ENCODE data around the gene MDK. TPM values are rescaled to one million over a fixed set of nuclear protein-coding genes. Genes with fewer than 3 reads are reported as not detected.

Gene MDK
- total RNA-seq, 1 donor from 2014 or later = 2,040 TPM

DNA sequence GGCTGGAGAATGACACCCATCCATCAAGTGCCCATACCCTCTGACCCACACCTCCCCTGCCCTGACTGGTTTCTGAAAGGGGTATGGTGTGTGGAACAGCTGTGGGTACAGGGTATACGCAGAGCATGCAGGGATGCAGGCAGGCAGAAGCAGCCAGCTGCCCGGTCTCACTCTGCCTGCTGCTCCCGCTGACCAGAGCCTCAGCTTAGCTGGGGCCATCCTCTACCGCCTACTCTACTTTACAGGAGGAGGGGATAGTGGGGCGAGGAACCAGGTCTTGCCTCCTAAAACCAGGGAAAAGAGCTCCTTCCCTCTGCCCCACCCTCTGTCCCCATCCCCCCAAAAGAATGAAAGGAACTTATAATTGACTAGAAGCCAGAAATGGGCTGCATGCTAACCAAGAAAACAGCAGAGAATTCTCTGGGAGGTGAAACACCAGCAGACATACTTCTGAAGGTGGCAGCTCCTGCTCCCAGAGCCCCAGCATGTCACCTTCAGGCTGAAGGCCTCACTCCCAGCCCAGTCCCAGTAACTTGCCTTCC lies 23.1 kb downstream of the MDK start:
- no peaks in the 10 kb centered on the region for H3K27me3 Mint-ChIP-seq
- TF ChIP-seq, protein P1, sequence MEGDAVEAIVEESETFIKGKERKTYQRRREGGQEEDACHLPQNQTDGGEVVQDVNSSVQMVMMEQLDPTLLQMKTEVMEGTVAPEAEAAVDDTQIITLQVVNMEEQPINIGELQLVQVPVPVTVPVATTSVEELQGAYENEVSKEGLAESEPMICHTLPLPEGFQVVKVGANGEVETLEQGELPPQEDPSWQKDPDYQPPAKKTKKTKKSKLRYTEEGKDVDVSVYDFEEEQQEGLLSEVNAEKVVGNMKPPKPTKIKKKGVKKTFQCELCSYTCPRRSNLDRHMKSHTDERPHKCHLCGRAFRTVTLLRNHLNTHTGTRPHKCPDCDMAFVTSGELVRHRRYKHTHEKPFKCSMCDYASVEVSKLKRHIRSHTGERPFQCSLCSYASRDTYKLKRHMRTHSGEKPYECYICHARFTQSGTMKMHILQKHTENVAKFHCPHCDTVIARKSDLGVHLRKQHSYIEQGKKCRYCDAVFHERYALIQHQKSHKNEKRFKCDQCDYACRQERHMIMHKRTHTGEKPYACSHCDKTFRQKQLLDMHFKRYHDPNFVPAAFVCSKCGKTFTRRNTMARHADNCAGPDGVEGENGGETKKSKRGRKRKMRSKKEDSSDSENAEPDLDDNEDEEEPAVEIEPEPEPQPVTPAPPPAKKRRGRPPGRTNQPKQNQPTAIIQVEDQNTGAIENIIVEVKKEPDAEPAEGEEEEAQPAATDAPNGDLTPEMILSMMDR (IDR thresholded peaks at IDR 0.05; ENCODE audit: unreplicated experiment) = no peak
- no peak for DNase-seq (ENCODE audit: low spot score, unreplicated experiment)
- peaks cover 17% of the 10 kb centered on the region for H3K36me3 Mint-ChIP-seq (ENCODE audit: insufficient read depth)
- H3K4me1 Mint-ChIP-seq (ENCODE audit: low read depth) = no peaks in the 10 kb centered on the region
- H3K27ac Mint-ChIP-seq = no peak overlapping the region
- no peaks in the 10 kb centered on the region for H3K9me3 Mint-ChIP-seq (ENCODE audit: low read depth)
- no peak overlapping the region for H3K4me3 Mint-ChIP-seq (ENCODE audit: low read depth)

GRCh38 chr11:46407635-46408034 lies 26.2 kb downstream of the MDK start:
- Mint-ChIP-seq H3K27ac (peak overlapping the region; percentile 25), H3K9me3 (ENCODE audit: low read depth) (no peaks in the 10 kb centered on the region), H3K27me3 (no peaks in the 10 kb centered on the region), H3K36me3 (ENCODE audit: insufficient read depth) (peaks cover 11% of the 10 kb centered on the region), H3K4me1 (ENCODE audit: low read depth) (no peaks in the 10 kb centered on the region), H3K4me3 (ENCODE audit: low read depth) (no peak overlapping the region)
- no peak for DNase-seq (ENCODE audit: low spot score, unreplicated experiment)
- TF ChIP-seq, protein P1 (IDR thresholded peaks at IDR 0.05; ENCODE audit: unreplicated experiment) = no peak

- Mint-ChIP-seq H3K27me3 (no peaks in the 10 kb centered on the region), H3K4me3 (ENCODE audit: low read depth) (no peak overlapping the region), H3K27ac (no peak overlapping the region), H3K4me1 (ENCODE audit: low read depth) (no peaks in the 10 kb centered on the region), H3K9me3 (ENCODE audit: low read depth) (no peaks in the 10 kb centered on the region), H3K36me3 (ENCODE audit: insufficient read depth) (peaks cover 9% of the 10 kb centered on the region)
- DNase-seq (ENCODE audit: low spot score, unreplicated experiment) = no peak
- TF ChIP-seq, protein P1 (IDR thresholded peaks at IDR 0.05; ENCODE audit: unreplicated experiment) = no peak
Observed at GRCh38 chr11:46408407-46408986, 27.0 kb downstream of the MDK start.

- Mint-ChIP-seq H3K9me3 (ENCODE audit: low read depth) (no peaks in the 10 kb centered on the region), H3K27ac (no peak overlapping the region), H3K27me3 (no peaks in the 10 kb centered on the region), H3K4me3 (ENCODE audit: low read depth) (no peak overlapping the region), H3K4me1 (ENCODE audit: low read depth) (no peaks in the 10 kb centered on the region), H3K36me3 (ENCODE audit: insufficient read depth) (peaks cover 12% of the 10 kb centered on the region)
- TF ChIP-seq, protein P1 (IDR thresholded peaks at IDR 0.05; ENCODE audit: unreplicated experiment) = peak; percentile 21
- DNase-seq (ENCODE audit: low spot score, unreplicated experiment) = no peak
Observed at GRCh38 chr11:46410021-46410420, 28.6 kb downstream of the MDK start.

DNA sequence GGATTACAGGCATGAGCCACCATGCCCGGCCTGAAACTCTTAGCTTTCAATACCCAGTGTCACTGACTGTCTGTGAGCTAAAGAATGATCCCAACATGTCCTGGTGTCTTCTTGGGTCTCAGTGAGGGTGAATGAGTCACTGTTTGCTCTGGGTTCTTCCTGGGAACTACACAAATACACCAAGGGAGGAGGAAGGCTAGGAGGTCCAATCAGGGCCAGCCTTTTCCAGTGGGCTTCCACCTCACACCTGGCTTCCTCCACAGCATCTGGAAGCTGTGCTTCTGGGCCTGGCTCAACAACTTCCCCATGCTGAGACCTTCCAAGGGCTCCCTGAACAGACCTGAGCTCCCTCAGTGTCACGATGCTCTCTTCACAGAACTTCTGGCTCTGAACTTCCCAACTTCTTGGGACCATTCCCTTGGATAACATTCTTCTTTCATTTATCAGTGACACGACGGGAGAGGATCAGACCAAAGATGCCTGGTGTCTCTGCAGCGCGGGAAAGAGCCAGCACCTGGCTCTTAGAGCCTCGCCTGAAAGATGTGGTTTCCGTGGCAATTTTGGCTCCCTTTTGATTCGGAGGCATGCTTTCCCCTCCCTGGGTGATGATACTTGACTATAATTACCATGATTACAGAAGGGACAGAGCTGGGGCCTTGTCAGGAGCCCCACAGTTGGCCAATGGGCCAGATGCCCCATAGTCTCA lies 32.4 kb downstream of the MDK start:
- Mint-ChIP-seq H3K4me3 (ENCODE audit: low read depth) (no peak overlapping the region), H3K9me3 (ENCODE audit: low read depth) (no peaks in the 10 kb centered on the region), H3K36me3 (ENCODE audit: insufficient read depth) (peaks cover 12% of the 10 kb centered on the region), H3K4me1 (ENCODE audit: low read depth) (no peaks in the 10 kb centered on the region), H3K27ac (no peak overlapping the region), H3K27me3 (no peaks in the 10 kb centered on the region)
- TF ChIP-seq, protein P1 (IDR thresholded peaks at IDR 0.05; ENCODE audit: unreplicated experiment) = no peak
- DNase-seq (ENCODE audit: low spot score, unreplicated experiment) = no peak

Data from progenitor cell of endocrine pancreas (in vitro differentiated cells).